Ramos (cell line): ENCODE data around the gene CACNA1C.

Source experiments
- in situ Hi-C: fragments of 300-500 bp; cut with MboI; formaldehyde crosslinking; loops from one replicate; pipeline ENCODE4 v1.14.3; 2022; ENCODE audit warnings: low sequenced_read_pairs; ENCODE audit not compliant: unreplicated experiment

Gene CACNA1C

DNA sequence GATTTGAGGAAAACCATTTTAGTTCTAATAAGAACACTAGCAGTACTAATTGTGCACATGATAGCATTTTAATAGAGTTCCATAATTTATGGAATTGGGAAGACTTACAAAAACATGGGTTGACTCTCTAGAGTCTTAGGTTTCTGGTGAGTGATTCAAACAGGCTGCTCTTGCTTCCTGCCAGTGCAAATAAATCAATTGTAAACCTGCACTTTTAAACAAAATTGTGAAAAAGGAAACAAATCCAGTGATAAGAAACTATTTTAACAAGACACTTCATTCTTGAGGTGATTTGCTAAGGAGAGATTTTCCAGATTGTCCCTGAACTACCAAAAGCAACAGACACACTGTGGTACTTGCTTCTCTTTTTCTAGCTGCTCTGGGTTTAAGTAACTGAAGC is 112.2 kb downstream of the CACNA1C start:
- in situ Hi-C loops: no loop called here

GRCh38 chr12:2165927-2166326 is 113.1 kb downstream of the CACNA1C start:
- in situ Hi-C loops: no loop called here

DNA sequence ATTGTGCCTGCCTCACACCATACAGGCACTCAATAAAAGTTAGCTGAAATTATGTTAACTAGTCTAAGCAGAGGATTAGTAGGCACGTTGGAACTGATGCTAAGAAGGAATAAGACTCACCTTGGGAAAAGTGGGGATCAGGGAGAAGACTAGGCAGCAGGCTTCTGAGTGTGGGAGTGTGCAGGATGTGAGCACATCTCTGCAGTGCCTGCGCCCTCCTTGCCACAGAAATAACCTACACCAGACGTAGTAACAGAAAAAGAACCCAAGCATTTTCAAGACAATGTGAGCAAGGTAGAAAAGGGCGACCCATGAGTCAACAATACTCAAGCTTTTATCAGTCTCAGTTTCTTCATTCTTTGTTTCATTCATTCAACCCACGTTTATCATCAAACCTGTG is 113.9 kb downstream of the CACNA1C start:
- in situ Hi-C loops: no loop called here

DNA sequence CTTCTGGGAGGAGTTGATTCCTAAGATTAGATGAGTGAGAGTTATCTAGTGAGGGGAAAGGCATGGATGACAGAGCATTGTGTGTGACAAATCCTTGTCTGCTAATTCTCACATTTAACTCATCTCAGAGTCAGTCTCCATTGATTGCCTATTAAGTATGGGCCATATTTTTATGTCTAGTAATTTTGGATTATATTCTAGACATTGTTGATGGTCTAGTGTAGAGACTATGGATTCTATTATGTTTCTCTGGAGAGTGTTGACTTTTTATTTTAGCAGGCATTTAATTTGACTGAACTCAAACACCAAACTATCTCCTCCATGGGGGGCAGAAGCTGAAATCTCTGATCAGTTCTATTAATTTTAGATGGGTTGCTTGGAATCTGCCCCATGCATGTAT is 114.4 kb downstream of the CACNA1C start:
- in situ Hi-C loops: no loop called here

GRCh38 chr12:2168808-2169207 is 116.0 kb downstream of the CACNA1C start:
- in situ Hi-C loops: no loop called here

DNA sequence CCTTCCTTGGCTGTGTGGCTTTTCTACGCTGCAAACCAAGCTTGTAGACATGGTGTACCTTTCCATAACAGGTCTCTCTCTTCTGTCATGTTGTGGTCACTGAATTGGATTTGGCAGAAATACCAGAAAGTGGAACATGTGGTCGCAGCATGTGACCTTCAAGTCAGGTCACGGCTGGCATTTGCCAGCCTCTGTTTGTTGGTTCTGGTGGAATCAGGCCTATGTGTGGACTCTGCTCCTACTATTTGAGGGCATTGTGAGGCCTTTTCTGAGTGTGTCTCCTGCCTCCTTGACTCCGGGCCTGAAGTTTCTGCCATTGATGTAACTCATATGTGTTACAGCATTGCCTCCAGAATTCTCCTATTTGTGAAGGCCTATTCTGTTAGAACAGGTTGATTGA is 116.7 kb downstream of the CACNA1C start:
- in situ Hi-C loops: no loop called here

GRCh38 chr12:2169940-2170339 is 117.2 kb downstream of the CACNA1C start:
- in situ Hi-C loops: no loop called here

GRCh38 chr12:2170376-2170775 is 117.6 kb downstream of the CACNA1C start:
- in situ Hi-C loops: no loop called here

- in situ Hi-C loops: no loop called here
These were observed 119.1 kb downstream of the CACNA1C start for GRCh38 chr12:2171672-2172426.

- in situ Hi-C loops: no loop called here
These were observed 119.9 kb downstream of the CACNA1C start for GRCh38 chr12:2172491-2173214.

- in situ Hi-C loops: no loop called here
These were observed 121.2 kb downstream of the CACNA1C start for GRCh38 chr12:2173971-2174370.

- in situ Hi-C loops: no loop called here
These were observed 124.2 kb downstream of the CACNA1C start for GRCh38 chr12:2177003-2177402.

GRCh38 chr12:2177751-2178150 is 125.0 kb downstream of the CACNA1C start:
- in situ Hi-C loops: no loop called here

DNA sequence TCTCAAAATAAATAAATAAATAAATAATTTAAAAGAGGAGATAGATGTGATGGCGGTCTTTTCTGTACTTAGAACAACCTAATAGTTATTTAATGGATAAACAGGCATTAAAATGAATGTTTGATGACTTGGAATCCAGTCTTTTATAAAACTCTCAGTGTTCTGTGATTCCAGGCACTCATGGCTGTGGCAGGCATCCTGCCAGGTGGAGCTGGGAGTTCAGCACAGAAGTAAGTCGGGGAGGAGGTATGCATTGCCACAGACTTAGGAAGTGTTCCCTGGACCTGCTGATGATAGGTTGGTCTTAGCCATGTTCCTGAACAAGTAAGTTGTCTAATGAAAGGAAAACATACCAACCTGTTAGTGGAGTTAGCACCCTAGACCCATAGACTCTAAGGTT is 126.3 kb downstream of the CACNA1C start:
- in situ Hi-C loops: no loop called here

- in situ Hi-C loops: no loop called here
These were observed 127.4 kb downstream of the CACNA1C start for GRCh38 chr12:2179953-2180736.

GRCh38 chr12:2180737-2181082 is 127.9 kb downstream of the CACNA1C start:
- in situ Hi-C loops: no loop called here

GRCh38 chr12:2183556-2184541 is 131.1 kb downstream of the CACNA1C start:
- in situ Hi-C loops: no loop called here

DNA sequence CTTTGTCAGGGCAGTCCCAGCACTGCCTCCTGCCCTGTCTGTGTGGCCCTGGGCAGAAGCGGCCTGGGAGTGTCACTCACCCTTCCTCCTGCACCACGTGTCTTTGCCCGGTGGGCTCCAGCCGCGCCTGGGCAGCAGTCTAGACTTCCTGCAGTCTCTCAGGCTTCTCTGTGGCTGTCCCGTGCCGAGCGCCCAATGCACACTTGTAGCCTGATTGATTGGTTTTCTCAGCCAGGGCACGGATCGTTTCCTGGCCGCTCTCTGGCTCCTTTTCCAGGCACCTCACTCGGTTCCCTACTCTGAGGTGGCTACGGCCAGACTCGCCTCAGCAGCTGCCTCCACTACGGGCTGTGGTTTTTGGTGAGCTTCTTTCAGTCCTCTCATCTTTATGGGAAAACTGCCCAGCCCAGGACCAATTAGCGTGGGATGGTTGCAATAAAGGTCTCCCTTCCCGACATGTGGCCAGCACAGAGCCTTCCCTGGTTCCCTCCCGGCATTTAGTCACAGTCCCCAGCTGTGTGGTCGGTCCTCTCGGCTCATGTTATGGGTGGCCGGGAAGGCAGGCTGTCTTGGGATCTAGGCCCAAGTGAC is 133.1 kb downstream of the CACNA1C start:
- in situ Hi-C loops: no loop called here

DNA sequence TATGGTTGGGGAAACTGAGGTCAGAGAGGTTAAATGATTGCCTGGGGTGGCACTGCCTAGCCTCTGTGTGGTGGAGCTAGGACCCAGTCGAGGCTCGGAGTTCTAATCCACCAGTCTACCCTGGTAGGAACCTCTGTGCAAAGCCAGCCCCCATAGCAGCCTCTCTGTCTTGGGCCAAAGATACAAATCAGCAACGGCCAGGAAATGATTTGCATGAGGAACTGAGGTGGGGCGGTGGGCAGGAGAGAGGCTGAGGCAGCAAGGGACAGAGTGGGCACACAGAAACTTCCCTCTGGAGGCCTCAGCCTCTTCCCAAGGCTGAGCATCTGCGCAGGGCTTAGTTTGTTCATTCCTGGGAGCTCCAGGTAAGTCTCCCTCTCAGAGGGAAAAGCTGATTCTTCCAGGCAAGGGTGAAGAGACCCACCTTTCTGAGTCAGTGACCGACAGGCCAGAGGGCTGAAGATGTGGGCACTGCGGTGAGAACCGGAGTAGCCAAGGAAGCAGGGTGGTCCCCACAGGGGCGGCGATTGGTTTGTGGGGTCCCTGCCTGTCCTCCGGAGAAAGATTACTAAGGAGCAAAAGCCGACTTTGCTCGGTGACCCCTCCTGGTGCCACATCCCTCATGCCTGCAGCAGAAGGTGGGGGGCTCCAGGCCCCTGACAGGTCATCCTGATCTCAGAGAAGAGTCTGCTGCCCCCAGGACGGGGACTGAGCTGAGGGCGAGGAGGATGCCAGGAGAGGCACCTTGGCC is 134.6 kb downstream of the CACNA1C start:
- in situ Hi-C loops: no loop called here
